Measurements from ENCODE around the gene TMOD1. TPM values are rescaled to one million over a fixed set of nuclear protein-coding genes. Genes with fewer than 3 reads are reported as not detected.
"Not testable (repeated sequence)": the region's sequence is repeated elsewhere in the genome, so short reads cannot be mapped to it uniquely, and the experiment has no call there.

The TMOD1 gene
- total RNA-seq, 2 donors from 2014 or later = 3.8 to 5.4 TPM

GRCh38 chr9:97622483-97622882 is 121.0 kb downstream of the TMOD1 start:
- H3K9me3 Mint-ChIP-seq; DNase-seq; H3K27me3 Mint-ChIP-seq (ENCODE audit: low read depth); ATAC-seq (replicated peaks in 1 of 2); H3K27ac Mint-ChIP-seq; H3K4me3 Mint-ChIP-seq: not testable (repeated sequence)
- H3K36me3 Mint-ChIP-seq (ENCODE audit: insufficient read depth in 2 of 2) = peaks cover 3 to 12% of the 10 kb centered on the region in 2 donors
- peaks cover 15% of the 10 kb centered on the region for H3K4me1 Mint-ChIP-seq (ENCODE audit: low read depth)

GRCh38 chr9:97623946-97624345 is 122.5 kb downstream of the TMOD1 start:
- no peak overlapping the region for H3K4me3 Mint-ChIP-seq
- H3K9me3 Mint-ChIP-seq = no peaks in the 10 kb centered on the region
- DNase-seq = no peak
- H3K36me3 Mint-ChIP-seq (ENCODE audit: insufficient read depth in 2 of 2) = peaks cover 3 to 10% of the 10 kb centered on the region in 2 donors
- H3K4me1 Mint-ChIP-seq (ENCODE audit: low read depth) = peaks cover 3% of the 10 kb centered on the region
- ATAC-seq (replicated peaks in 1 of 2) = peak in 1 of 2 donors; percentile 11
- no peak overlapping the region for H3K27ac Mint-ChIP-seq
- H3K27me3 Mint-ChIP-seq (ENCODE audit: low read depth) = no peaks in the 10 kb centered on the region

GRCh38 chr9:97625620-97626019 is 124.2 kb downstream of the TMOD1 start:
- Mint-ChIP-seq H3K9me3 (no peaks in the 10 kb centered on the region), H3K27ac (no peak overlapping the region), H3K4me3 (no peak overlapping the region), H3K4me1 (ENCODE audit: low read depth) (peaks cover 16% of the 10 kb centered on the region), H3K27me3 (ENCODE audit: low read depth) (no peaks in the 10 kb centered on the region), H3K36me3 (ENCODE audit: insufficient read depth in 2 of 2) (peaks cover 3 to 4% of the 10 kb centered on the region in 2 donors)
- ATAC-seq (replicated peaks in 1 of 2) (no peak), DNase-seq (no peak)

- DNase-seq (no peak), ATAC-seq (replicated peaks in 1 of 2) (no peak)
- Mint-ChIP-seq H3K27me3 (ENCODE audit: low read depth) (no peaks in the 10 kb centered on the region), H3K27ac (no peak overlapping the region), H3K9me3 (no peaks in the 10 kb centered on the region), H3K36me3 (ENCODE audit: insufficient read depth in 2 of 2) (peaks cover 0 to 7% of the 10 kb centered on the region in 2 donors), H3K4me1 (ENCODE audit: low read depth) (peaks cover 34% of the 10 kb centered on the region), H3K4me3 (no peak overlapping the region)
Measured at GRCh38 chr9:97627624-97628023, 126.2 kb downstream of the TMOD1 start.

- Mint-ChIP-seq H3K27ac (no peak overlapping the region), H3K4me3 (no peak overlapping the region), H3K27me3 (ENCODE audit: low read depth) (no peaks in the 10 kb centered on the region), H3K9me3 (no peaks in the 10 kb centered on the region), H3K36me3 (ENCODE audit: insufficient read depth in 2 of 2) (peaks cover 0 to 7% of the 10 kb centered on the region in 2 donors), H3K4me1 (ENCODE audit: low read depth) (peaks cover 34% of the 10 kb centered on the region)
- no peak for ATAC-seq (replicated peaks in 1 of 2)
- no peak for DNase-seq
Measured at GRCh38 chr9:97628668-97629067, 127.2 kb downstream of the TMOD1 start.

- Mint-ChIP-seq H3K4me3 (no peak overlapping the region), H3K9me3 (no peaks in the 10 kb centered on the region), H3K36me3 (ENCODE audit: insufficient read depth in 2 of 2) (peaks cover 0 to 4% of the 10 kb centered on the region in 2 donors), H3K27me3 (ENCODE audit: low read depth) (no peaks in the 10 kb centered on the region), H3K27ac (no peak overlapping the region), H3K4me1 (ENCODE audit: low read depth) (peaks cover 34% of the 10 kb centered on the region)
- ATAC-seq (replicated peaks in 1 of 2) (no peak), DNase-seq (no peak)
Measured at GRCh38 chr9:97629156-97629555, 127.7 kb downstream of the TMOD1 start.

GRCh38 chr9:97630591-97630990 is 129.1 kb downstream of the TMOD1 start:
- H3K36me3 Mint-ChIP-seq (ENCODE audit: insufficient read depth in 2 of 2) = peaks cover 0 to 4% of the 10 kb centered on the region in 2 donors
- peaks cover 49% of the 10 kb centered on the region for H3K4me1 Mint-ChIP-seq (ENCODE audit: low read depth)
- H3K27me3 Mint-ChIP-seq (ENCODE audit: low read depth) = no peaks in the 10 kb centered on the region
- no peaks in the 10 kb centered on the region for H3K9me3 Mint-ChIP-seq
- no peak overlapping the region for H3K27ac Mint-ChIP-seq
- ATAC-seq (replicated peaks in 1 of 2) (no peak), DNase-seq (no peak)
- H3K4me3 Mint-ChIP-seq = no peak overlapping the region

- Mint-ChIP-seq H3K4me1 (ENCODE audit: low read depth) (peaks cover 63% of the 10 kb centered on the region), H3K4me3 (peak overlapping the region; percentile 95 to 100), H3K36me3 (ENCODE audit: insufficient read depth in 2 of 2) (peaks cover 0 to 7% of the 10 kb centered on the region in 2 donors), H3K9me3 (no peaks in the 10 kb centered on the region), H3K27me3 (ENCODE audit: low read depth) (no peaks in the 10 kb centered on the region), H3K27ac (peak overlapping the region; percentile 96)
- ATAC-seq (replicated peaks in 1 of 2) (no peak), DNase-seq (peak in 1 of 2 donors; percentile 21)
Measured at GRCh38 chr9:97632248-97632984, 130.9 kb downstream of the TMOD1 start.

GRCh38 chr9:97632985-97633858 is 131.8 kb downstream of the TMOD1 start, which contains the start of the genes NCBP1 and TSTD2:
Gene NCBP1 (plus strand): TSS chr9:97633821. CDS start chr9:97633882, 61 bp downstream.
Gene TSTD2 (minus strand): TSS chr9:97633368. CDS start chr9:97627562, 5,806 bp downstream.
- peak within 1 kb of the TSS; percentile 95 to 100 for H3K4me3 Mint-ChIP-seq
- no peaks in the 10 kb centered on the region for H3K9me3 Mint-ChIP-seq
- no peaks in the 10 kb centered on the region for H3K27me3 Mint-ChIP-seq (ENCODE audit: low read depth)
- H3K36me3 Mint-ChIP-seq (ENCODE audit: insufficient read depth in 2 of 2) = peaks cover 0 to 7% of the 10 kb centered on the region in 2 donors
- H3K4me1 Mint-ChIP-seq (ENCODE audit: low read depth) = peaks cover 69% of the 10 kb centered on the region
- ATAC-seq (replicated peaks in 1 of 2) (peak; percentile 89 to 90), DNase-seq (peak; percentile 96 to 98)
- H3K27ac Mint-ChIP-seq = peak within 1 kb of the TSS; percentile 96

GRCh38 chr9:97633859-97634490 is 132.5 kb downstream of the TMOD1 start:
- H3K9me3 Mint-ChIP-seq = no peaks in the 10 kb centered on the region
- no peak for ATAC-seq (replicated peaks in 1 of 2)

GRCh38 chr9:97635026-97635425 is 133.6 kb downstream of the TMOD1 start:
- ATAC-seq (replicated peaks in 1 of 2) (no peak), DNase-seq (no peak)
- Mint-ChIP-seq H3K27ac (peak overlapping the region; percentile 95), H3K27me3 (ENCODE audit: low read depth) (no peaks in the 10 kb centered on the region), H3K36me3 (ENCODE audit: insufficient read depth in 2 of 2) (peaks cover 0 to 7% of the 10 kb centered on the region in 2 donors), H3K4me3 (peak overlapping the region; percentile 95 to 100), H3K4me1 (ENCODE audit: low read depth) (peaks cover 71% of the 10 kb centered on the region), H3K9me3 (no peaks in the 10 kb centered on the region)

More at GRCh38 chr9:97633859-97634490, 132.5 kb downstream of the TMOD1 start:
- Mint-ChIP-seq H3K36me3 (ENCODE audit: insufficient read depth in 2 of 2) (peaks cover 0 to 7% of the 10 kb centered on the region in 2 donors), H3K27me3 (ENCODE audit: low read depth) (no peaks in the 10 kb centered on the region), H3K4me1 (ENCODE audit: low read depth) (peaks cover 73% of the 10 kb centered on the region), H3K27ac (peak overlapping the region; percentile 95), H3K4me3 (peak overlapping the region; percentile 95 to 100)
- no peak for DNase-seq

GRCh38 chr9:97636903-97637302 is 135.4 kb downstream of the TMOD1 start:
- Mint-ChIP-seq H3K27ac (peak overlapping the region; percentile 26), H3K4me3 (peak overlapping the region; percentile 25 to 63), H3K4me1 (ENCODE audit: low read depth) (peaks cover 53% of the 10 kb centered on the region)

More at GRCh38 chr9:97636903-97637302, 135.4 kb downstream of the TMOD1 start:
- no peak for ATAC-seq (replicated peaks in 1 of 2)
- no peak for DNase-seq
- peaks cover 0 to 10% of the 10 kb centered on the region in 2 donors for H3K36me3 Mint-ChIP-seq (ENCODE audit: insufficient read depth in 2 of 2)
- no peaks in the 10 kb centered on the region for H3K9me3 Mint-ChIP-seq
- no peaks in the 10 kb centered on the region for H3K27me3 Mint-ChIP-seq (ENCODE audit: low read depth)

Measured in activated T-cell treated with anti-CD3 and anti-CD28 coated beads, Interleukin-2, amount 50 U/mL, for 72 hours (primary cell).